ENCODE results near the gene BOD1L1. TPM values are rescaled to one million over a fixed set of nuclear protein-coding genes. Genes with fewer than 3 reads are reported as not detected.

The BOD1L1 gene
- total RNA-seq, 4 donors from 2014 or later = 30.3 to 39.8 (median 34.8) TPM

GRCh38 chr4:13542577-13543031 lies 84.9 kb downstream of the BOD1L1 start:
- DNase-seq (ENCODE audit: extremely low spot score) = peak; percentile 86
- H3K36me3 ChIP-seq = peaks cover 0 to 5% (median 0%) of the 10 kb centered on the region in 4 donors
- no peak overlapping the region for H3K27ac ChIP-seq (replicated peaks in 1 of 4)
- H3K9me3 ChIP-seq = peaks cover 0 to 7% (median 0%) of the 10 kb centered on the region in 4 donors
- H3K4me1 ChIP-seq = peaks cover 51 to 84% (median 72%) of the 10 kb centered on the region in 4 donors
- TF ChIP-seq EP300 (IDR thresholded peaks at IDR 0.05) = no peak
- TF ChIP-seq CTCF (IDR thresholded peaks at IDR 0.05) = no peak
- no peak for TF ChIP-seq POLR2A (IDR thresholded peaks at IDR 0.05; ENCODE audit: low read depth)
- TF ChIP-seq POLR2AphosphoS5 (IDR thresholded peaks at IDR 0.05) = no peak
- intact Hi-C loops (cut with DNase I) = no loop called here
- 66% methylated on average over 20 of the region's 27 CpGs for WGBS
- H3K27me3 ChIP-seq = peaks cover 7 to 100% (median 96%) of the 10 kb centered on the region in 4 donors
- peak overlapping the region; percentile 13 to 68 (median 33) for H3K4me3 ChIP-seq

DNA sequence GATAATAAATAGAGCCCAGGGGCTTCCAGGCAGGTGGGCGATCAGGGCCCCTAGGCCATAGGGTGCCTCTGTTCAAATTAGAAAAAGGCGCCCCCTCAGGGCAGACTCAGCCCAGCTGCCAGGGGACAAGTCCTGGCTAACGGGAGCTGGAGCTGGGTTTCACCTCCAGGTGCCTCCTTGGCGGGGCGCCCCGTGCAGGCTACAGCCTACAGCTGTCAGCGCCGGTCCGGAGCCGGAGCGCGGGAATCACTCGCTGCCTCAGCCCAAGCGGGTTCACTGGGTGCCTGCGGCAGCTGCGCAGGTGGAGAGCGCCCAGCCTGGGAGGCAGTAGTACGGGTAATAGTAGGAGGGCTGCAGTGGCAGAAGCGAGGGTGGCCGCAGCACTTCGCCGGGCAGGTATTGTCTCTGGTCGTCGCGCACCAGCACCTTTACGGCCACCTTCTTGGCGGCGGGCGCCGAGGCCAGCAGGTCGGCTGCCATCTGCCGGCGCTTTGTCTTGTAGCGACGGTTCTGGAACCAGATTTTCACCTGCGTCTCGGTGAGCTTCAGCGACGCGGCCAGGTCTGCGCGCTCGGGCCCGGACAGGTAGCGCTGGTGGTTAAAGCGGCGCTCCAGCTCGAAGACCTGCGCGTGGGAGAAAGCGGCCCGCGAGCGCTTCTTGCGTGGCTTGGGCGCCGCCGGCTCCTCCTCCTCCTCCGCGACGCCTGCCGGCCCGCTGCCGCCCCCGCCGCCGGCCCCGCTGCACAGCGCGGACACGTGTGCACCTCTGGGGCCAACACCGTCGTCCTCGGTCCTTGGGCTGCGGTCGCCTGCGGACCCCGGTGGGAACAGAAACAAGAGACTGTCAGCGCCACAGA lies 85.6 kb downstream of the BOD1L1 start:
- peaks cover 0 to 5% (median 0%) of the 10 kb centered on the region in 4 donors for H3K36me3 ChIP-seq
- 48% methylated on average over 2 of the region's 79 CpGs for WGBS
- peak in 1 of 3 experiments; percentile 29 for TF ChIP-seq CTCF (IDR thresholded peaks at IDR 0.05)
- no peak for TF ChIP-seq EP300 (IDR thresholded peaks at IDR 0.05)
- peaks cover 7 to 100% (median 95%) of the 10 kb centered on the region in 4 donors for H3K27me3 ChIP-seq
- peak; percentile 89 for DNase-seq (ENCODE audit: extremely low spot score)
- intact Hi-C loops (cut with DNase I) = no loop called here
- H3K4me3 ChIP-seq = peak overlapping the region; percentile 13 to 68 (median 33)
- H3K4me1 ChIP-seq = peaks cover 44 to 77% (median 66%) of the 10 kb centered on the region in 4 donors
- no peak overlapping the region for H3K27ac ChIP-seq (replicated peaks in 1 of 4)
- H3K9me3 ChIP-seq = peaks cover 0 to 7% (median 0%) of the 10 kb centered on the region in 4 donors

DNA sequence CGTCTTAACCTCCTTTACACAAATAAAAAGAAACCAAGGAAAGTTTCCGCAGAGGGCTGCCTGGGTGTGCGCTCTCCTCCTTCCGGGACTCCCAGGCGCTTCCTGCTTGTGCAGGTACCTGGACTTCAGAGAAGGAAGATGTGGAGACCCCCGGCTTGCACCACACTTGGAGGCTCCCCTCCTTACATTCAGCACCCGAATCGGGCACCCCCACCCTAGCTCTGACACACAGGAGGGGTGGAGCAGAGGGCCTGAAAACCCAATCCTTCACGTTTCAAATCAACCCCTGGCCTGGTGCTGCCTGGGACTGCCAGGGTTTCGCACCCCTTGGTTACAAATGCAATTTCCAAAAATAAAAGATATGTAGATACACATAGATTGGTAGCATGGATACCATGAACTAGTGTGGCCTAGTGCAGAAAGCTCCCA lies 86.3 kb downstream of the BOD1L1 start:
- no peak for TF ChIP-seq POLR2A (IDR thresholded peaks at IDR 0.05; ENCODE audit: low read depth)
- TF ChIP-seq POLR2AphosphoS5 (IDR thresholded peaks at IDR 0.05) = no peak
- TF ChIP-seq CTCF (IDR thresholded peaks at IDR 0.05) = no peak
- no peak for TF ChIP-seq EP300 (IDR thresholded peaks at IDR 0.05)
- Histone ChIP-seq H3K4me1 (peaks cover 41 to 71% (median 61%) of the 10 kb centered on the region in 4 donors), H3K27ac (replicated peaks in 1 of 4) (no peak overlapping the region), H3K4me3 (no peak overlapping the region), H3K36me3 (peaks cover 0 to 5% (median 0%) of the 10 kb centered on the region in 4 donors), H3K27me3 (peaks cover 7 to 100% (median 93%) of the 10 kb centered on the region in 4 donors), H3K9me3 (peaks cover 0 to 7% (median 0%) of the 10 kb centered on the region in 4 donors)
- 62% methylated on average over 8 of the region's 10 CpGs for WGBS
- intact Hi-C loops (cut with DNase I) = no loop called here
- DNase-seq (ENCODE audit: extremely low spot score) = peak; percentile 42

DNA sequence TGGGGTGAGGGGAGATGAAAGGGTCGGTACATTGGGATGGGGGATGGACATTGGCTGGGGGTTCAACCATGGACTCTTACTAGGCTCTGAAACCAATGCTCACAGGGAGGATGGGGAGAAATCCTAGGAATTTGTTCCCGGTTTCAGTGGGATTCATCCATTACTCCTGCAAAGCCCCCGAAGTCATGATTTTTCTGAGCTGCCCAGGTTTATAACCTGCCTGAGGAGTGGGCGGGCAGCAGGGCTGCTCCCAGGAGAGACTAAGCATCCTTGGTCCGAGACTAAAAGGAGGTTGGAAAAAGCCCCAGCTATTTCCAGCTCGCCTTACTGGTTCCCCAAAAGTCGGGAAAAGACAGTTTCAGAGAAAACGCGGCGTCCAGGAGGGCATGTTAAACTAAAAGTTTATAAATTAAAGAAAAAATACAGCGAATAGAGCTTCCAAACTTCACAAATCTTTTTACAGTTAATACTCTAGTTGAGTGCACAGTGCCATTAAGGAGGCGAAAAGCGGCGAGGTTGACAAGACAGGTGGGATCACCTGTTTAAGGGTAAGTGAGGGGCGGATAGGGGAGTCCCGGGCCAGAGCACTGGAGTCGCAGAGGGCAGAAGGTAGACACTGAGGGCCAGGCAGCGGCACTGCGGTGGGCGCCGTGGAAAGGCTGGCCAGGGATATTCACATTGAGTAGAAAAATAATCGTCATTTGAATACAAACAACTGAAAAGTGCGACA lies 86.9 kb downstream of the BOD1L1 start:
- intact Hi-C loops (cut with DNase I) = no loop called here
- WGBS = 53% methylated on average over 23 of the region's 23 CpGs

More for the DNA sequence above, 86.9 kb downstream of the BOD1L1 start:
- H3K4me1 ChIP-seq = peaks cover 41 to 76% (median 64%) of the 10 kb centered on the region in 4 donors
- H3K27me3 ChIP-seq = peaks cover 7 to 100% (median 93%) of the 10 kb centered on the region in 4 donors
- peaks cover 0 to 5% (median 0%) of the 10 kb centered on the region in 4 donors for H3K36me3 ChIP-seq
- H3K4me3 ChIP-seq = peak overlapping the region in 1 of 4 donors; percentile 12
- TF ChIP-seq POLR2A (IDR thresholded peaks at IDR 0.05; ENCODE audit: low read depth) (no peak), POLR2AphosphoS5 (IDR thresholded peaks at IDR 0.05) (no peak), EP300 (IDR thresholded peaks at IDR 0.05) (no peak), CTCF (IDR thresholded peaks at IDR 0.05) (no peak)
- H3K9me3 ChIP-seq = peaks cover 0 to 7% (median 0%) of the 10 kb centered on the region in 4 donors
- peak; percentile 64 for DNase-seq (ENCODE audit: extremely low spot score)
- H3K27ac ChIP-seq (replicated peaks in 1 of 4) = no peak overlapping the region

Measured in esophagus muscularis mucosa (tissue), 4 donors.